Epithelial cell of proximal tubule (primary cell): ENCODE data around the gene CRYBG1. TPM values are rescaled to one million over a fixed set of nuclear protein-coding genes. Genes with fewer than 3 reads are reported as not detected.

Source experiments
- DNase-seq: peaks from one replicate; pipeline ENCODE4 v3.0.0-alpha.2; 2011; ENCODE audit warnings: low read depth
- H3K4me3 ChIP-seq: 2 replicates; pipeline ENCODE4 v1.5.1; 2011; ENCODE audit warnings: low read depth, mild to moderate bottlenecking, low read length
- total RNA-seq: library from RNA; depleted of rRNA; stranded (reverse); fragments of >200 nt; gene quantifications from 2 replicates; pipeline ENCODE4 v1.2.3, GENCODE V29; 2015
- TF ChIP-seq, protein P1 (sequence below): conservative IDR thresholded peaks from 2 replicates; pipeline ENCODE4 v1.5.1; 2012; ENCODE audit warnings: low read depth, mild to moderate bottlenecking, low read length

Gene CRYBG1
- total RNA-seq, 1 donor from 2014 or later, result 6.5 TPM

DNA sequence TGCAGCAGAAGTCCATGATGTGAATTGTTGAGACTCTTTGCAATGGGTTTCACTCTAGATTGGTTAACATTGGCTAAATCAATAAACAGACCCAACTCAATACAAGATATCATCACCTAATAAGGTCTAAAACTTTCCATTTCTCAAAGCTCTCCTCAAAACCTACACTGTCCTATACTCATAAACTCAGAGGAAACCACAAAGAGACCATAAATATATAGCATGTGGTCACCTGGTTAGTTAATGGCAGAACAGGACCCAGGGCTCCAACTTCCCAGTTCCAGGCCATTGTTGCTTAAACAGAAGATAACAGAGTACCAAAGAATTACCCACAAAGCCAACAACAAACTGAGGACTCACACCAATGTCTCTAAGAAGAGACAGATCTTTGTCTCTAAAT is 256.8 kb downstream of the CRYBG1 start:
- TF ChIP-seq, protein P1, sequence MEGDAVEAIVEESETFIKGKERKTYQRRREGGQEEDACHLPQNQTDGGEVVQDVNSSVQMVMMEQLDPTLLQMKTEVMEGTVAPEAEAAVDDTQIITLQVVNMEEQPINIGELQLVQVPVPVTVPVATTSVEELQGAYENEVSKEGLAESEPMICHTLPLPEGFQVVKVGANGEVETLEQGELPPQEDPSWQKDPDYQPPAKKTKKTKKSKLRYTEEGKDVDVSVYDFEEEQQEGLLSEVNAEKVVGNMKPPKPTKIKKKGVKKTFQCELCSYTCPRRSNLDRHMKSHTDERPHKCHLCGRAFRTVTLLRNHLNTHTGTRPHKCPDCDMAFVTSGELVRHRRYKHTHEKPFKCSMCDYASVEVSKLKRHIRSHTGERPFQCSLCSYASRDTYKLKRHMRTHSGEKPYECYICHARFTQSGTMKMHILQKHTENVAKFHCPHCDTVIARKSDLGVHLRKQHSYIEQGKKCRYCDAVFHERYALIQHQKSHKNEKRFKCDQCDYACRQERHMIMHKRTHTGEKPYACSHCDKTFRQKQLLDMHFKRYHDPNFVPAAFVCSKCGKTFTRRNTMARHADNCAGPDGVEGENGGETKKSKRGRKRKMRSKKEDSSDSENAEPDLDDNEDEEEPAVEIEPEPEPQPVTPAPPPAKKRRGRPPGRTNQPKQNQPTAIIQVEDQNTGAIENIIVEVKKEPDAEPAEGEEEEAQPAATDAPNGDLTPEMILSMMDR, result no peak
- H3K4me3 ChIP-seq, result no peak overlapping the region
- no peak for DNase-seq

DNA sequence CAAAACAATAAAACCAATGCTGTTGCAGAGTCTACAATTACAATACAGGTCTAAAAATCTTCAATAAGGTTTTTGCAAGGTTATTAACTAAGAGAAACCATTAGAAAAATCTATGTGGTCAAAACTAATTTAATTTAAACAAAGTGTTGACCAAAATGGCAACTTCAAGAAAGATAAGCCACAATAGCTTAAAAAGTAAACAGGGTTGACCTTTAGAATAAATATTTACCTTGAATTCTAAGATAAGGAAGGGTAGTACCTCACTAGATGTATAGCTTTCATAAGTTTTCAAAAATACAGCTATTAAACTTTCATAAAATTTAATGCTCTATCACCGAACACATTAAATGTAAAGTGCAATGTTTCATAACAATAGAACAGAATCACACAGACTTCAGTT is 257.3 kb downstream of the CRYBG1 start:
- no peak for DNase-seq
- TF ChIP-seq, protein P1, result no peak
- H3K4me3 ChIP-seq, result no peak overlapping the region

DNA sequence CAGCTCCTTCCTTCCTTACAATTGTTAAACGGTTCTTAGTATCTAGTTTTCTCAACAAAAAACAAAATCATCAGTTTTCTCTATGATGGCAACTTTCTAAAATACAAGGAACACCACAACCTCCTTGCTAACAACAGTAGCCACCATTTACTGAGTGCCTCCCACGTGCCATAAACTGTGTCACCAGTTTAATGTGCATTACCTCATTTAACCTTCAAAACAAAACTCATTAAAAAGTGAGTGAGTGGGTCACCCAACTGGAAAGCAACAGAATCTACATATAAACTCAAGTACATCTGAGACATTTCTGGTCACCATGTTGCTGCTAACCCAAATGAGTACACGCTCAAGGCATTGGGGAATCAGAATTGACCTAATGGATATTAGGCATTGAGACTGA is 257.8 kb downstream of the CRYBG1 start:
- TF ChIP-seq, protein P1, result no peak
- no peak for DNase-seq

DNA sequence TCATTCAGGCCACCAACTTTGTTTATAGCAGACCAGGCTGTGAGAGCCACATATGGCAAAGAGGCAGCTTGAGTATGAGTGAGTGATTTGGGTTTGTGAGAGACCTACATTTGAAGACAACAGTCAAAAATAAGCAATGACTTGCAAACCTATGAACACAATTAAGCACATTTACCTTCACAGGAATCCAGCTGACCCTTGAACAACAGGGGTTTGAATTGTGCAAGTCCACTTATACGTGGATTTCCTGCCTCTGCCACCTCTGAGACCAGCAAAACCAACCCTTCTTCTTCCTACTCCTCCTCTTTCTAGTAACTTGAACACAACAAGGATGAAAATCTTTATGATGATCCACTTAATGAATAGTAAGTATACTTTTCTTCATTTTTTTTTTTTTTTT is 258.7 kb downstream of the CRYBG1 start:
- TF ChIP-seq, protein P1, result no peak
- H3K4me3 ChIP-seq, result no peak overlapping the region
- DNase-seq, result no peak

More for the DNA sequence above, 257.8 kb downstream of the CRYBG1 start:
- H3K4me3 ChIP-seq, result no peak overlapping the region

DNA sequence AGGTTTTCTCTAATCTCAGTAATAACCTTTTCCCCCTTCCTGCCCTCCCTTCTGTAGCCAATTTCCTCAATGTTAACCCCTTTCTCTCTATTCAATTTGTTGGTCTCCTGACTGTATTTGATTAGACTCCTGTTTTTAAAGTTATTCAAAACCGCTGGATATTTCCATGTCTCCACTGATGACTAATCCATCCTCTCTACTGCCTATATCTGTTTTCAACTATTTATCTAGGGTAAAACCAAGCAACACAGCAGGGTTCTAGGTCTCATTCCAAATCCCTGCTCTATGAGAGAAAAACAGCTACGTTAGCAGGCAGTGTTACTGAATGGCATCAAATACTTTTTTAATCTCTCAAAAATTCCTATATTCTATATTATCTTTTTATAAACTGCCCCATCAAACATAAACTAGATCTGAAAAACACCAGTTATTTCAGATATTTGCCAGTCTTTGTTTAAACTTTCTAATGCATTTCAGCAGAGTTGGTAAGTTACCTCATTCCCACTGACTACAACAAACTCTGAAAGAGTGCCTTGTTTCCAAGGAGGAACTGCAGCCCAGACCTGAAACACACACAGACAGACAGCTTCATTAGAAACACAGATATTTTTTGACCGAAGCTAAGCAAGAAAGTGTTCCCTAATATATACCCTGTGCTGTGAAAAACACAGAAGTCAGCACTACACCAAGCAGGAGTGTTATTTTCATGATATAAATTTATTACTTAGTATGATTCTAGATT is 260.6 kb downstream of the CRYBG1 start:
- H3K4me3 ChIP-seq, result no peak overlapping the region
- no peak for DNase-seq
- TF ChIP-seq, protein P1, result no peak

Other genes with a start within 250 kb of the CRYBG1 start
- gene ATG5, start 35.0 kb upstream of the CRYBG1 start, total RNA-seq, result 25.5 and 28.1 TPM in 2 replicates